ENCODE results near the gene SPOPL.

Gene SPOPL

GRCh38 chr2:138572318-138572717 lies 70.7 kb downstream of the SPOPL start:
- Histone ChIP-seq H3K36me3 (ENCODE audit: control insufficient read depth in 2 of 2, insufficient read depth in 1 of 2, low read length in 2 of 2) (peaks cover 0 to 40% of the 10 kb centered on the region in 2 experiments), H3K9me3 (ENCODE audit: control insufficient read depth, insufficient read depth, low read depth, low read length) (no peaks in the 10 kb centered on the region), H3K4me3 (ENCODE audit: low read depth, low read length) (no peak overlapping the region), H3K4me1 (ENCODE audit: control insufficient read depth, insufficient read depth, low read length) (no peaks in the 10 kb centered on the region), H3K27ac (ENCODE audit: extremely low read depth, low read depth, low read length) (no peak overlapping the region)
- ChIA-PET POLR2A (no interaction called here), CTCF (no interaction called here)
- TF ChIP-seq ZBTB44 (tag by site-specific recombination; IDR thresholded peaks at IDR 0.05) (no peak), ZSCAN5A (tag by site-specific recombination; IDR thresholded peaks at IDR 0.05) (no peak), ZNF426 (tag by site-specific recombination; IDR thresholded peaks at IDR 0.05) (no peak), ZNF621 (tag by site-specific recombination; IDR thresholded peaks at IDR 0.05) (no peak), ZNF629 (tag by site-specific recombination; IDR thresholded peaks at IDR 0.05) (no peak), OVOL3 (tag by site-specific recombination; IDR thresholded peaks at IDR 0.05) (no peak), REPIN1 (tag by site-specific recombination; IDR thresholded peaks at IDR 0.05; ENCODE audit: low read depth) (no peak), ZSCAN23 (tag by site-specific recombination; IDR thresholded peaks at IDR 0.05) (no peak), SP2 (tag by site-specific recombination; IDR thresholded peaks at IDR 0.05) (no peak), MYNN (tag by site-specific recombination; IDR thresholded peaks at IDR 0.05; ENCODE audit: borderline replicate concordance) (no peak), ZNF449 (tag by site-specific recombination; IDR thresholded peaks at IDR 0.05) (no peak), ZNF114 (tag by site-specific recombination; IDR thresholded peaks at IDR 0.05) (no peak)

- peaks cover 0 to 10% of the 10 kb centered on the region in 2 experiments; a peak in 2 of 3 replicates for H3K36me3 ChIP-seq (ENCODE audit: control insufficient read depth in 2 of 2, insufficient read depth in 1 of 2, low read length in 2 of 2)
- no peaks in the 10 kb centered on the region for H3K4me1 ChIP-seq (ENCODE audit: control insufficient read depth, insufficient read depth, low read length)
- no peak overlapping the region for H3K4me3 ChIP-seq (ENCODE audit: low read depth, low read length)
- ChIA-PET CTCF (interaction anchor here (0.6 kb wide), 1 partner anchor 453 kb away, joined by 3 read pairs; no protein-coding TSS in a partner anchor), POLR2A (no interaction called here)
- H3K9me3 ChIP-seq (ENCODE audit: control insufficient read depth, insufficient read depth, low read depth, low read length): no peaks in the 10 kb centered on the region
- H3K27ac ChIP-seq (ENCODE audit: extremely low read depth, low read depth, low read length): no peak overlapping the region
- TF ChIP-seq ELK4 (IDR thresholded peaks at IDR 0.05; ENCODE audit: borderline replicate concordance, low read depth, low read length): no peak
- TF ChIP-seq ZNF211 (tag by site-specific recombination; IDR thresholded peaks at IDR 0.05; ENCODE audit: low read depth): no peak
- no peak for TF ChIP-seq ZNF24 (tag by site-specific recombination; IDR thresholded peaks at IDR 0.05)
- TF ChIP-seq ZNF37A (tag by site-specific recombination; IDR thresholded peaks at IDR 0.05): no peak
- TF ChIP-seq KLF9 (tag by site-specific recombination; IDR thresholded peaks at IDR 0.05; ENCODE audit: low read depth): no peak
- no peak for TF ChIP-seq ZNF335 (tag by site-specific recombination; conservative IDR thresholded peaks at IDR 0.05)
- no peak for TF ChIP-seq KLF10 (tag by site-specific recombination; IDR thresholded peaks at IDR 0.05)
- TF ChIP-seq YY2 (tag by site-specific recombination; IDR thresholded peaks at IDR 0.05): no peak
- no peak for TF ChIP-seq ZNF138 (tag by site-specific recombination; IDR thresholded peaks at IDR 0.05; ENCODE audit: borderline replicate concordance)
- TF ChIP-seq ZFP3 (tag by site-specific recombination; IDR thresholded peaks at IDR 0.05; ENCODE audit: low read depth): no peak
- TF ChIP-seq ZNF341 (tag by site-specific recombination; IDR thresholded peaks at IDR 0.05; ENCODE audit: low read depth): no peak
- TF ChIP-seq ZNF623 (tag by site-specific recombination; IDR thresholded peaks at IDR 0.05): no peak
- TF ChIP-seq ZNF302 (tag by site-specific recombination; IDR thresholded peaks at IDR 0.05; ENCODE audit: low read depth): no peak
- no peak for TF ChIP-seq ZNF837 (tag by site-specific recombination; IDR thresholded peaks at IDR 0.05)
- TF ChIP-seq ZNF48 (tag by site-specific recombination; IDR thresholded peaks at IDR 0.05): no peak
Observed at GRCh38 chr2:138577066-138577465, 75.5 kb downstream of the SPOPL start.
